ENCODE results near the gene IFT25. TPM values are rescaled to one million over a fixed set of nuclear protein-coding genes. Genes with fewer than 3 reads are reported as not detected.

The IFT25 gene
- total and polyA plus RNA-seq, 2 of the 13 experiments (the other 11 are each of a cell fraction or from before 2014, with no cell fraction given) = 19.7 to 48.0 TPM

GRCh38 chr1:53945433-53946251 lies at the start of gene IFT25 (continued):
- TF ChIP-seq ZSCAN5A (CRISPR knock-in tag; IDR thresholded peaks at IDR 0.05; ENCODE audit: borderline replicate concordance) (no peak), TEAD2 (CRISPR knock-in tag; IDR thresholded peaks at IDR 0.05) (no peak), KDM5A (IDR thresholded peaks at IDR 0.05; ENCODE audit: borderline replicate concordance, low read length) (peak; percentile 75; the same call in 1 of the 2 replicates), ZNF883 (CRISPR knock-in tag; IDR thresholded peaks at IDR 0.05; ENCODE audit: not compliant biosample characterization) (no peak), BRCA1 (CRISPR knock-in tag; IDR thresholded peaks at IDR 0.05) (no peak), ZNF17 (CRISPR knock-in tag; IDR thresholded peaks at IDR 0.05) (no peak), YEATS4 (CRISPR knock-in tag; IDR thresholded peaks at IDR 0.05; ENCODE audit: borderline replicate concordance) (peak; percentile 88; the same call in 1 of the 2 replicates), ZNF780A (CRISPR knock-in tag; IDR thresholded peaks at IDR 0.05) (no peak), ZNF576 (CRISPR knock-in tag; IDR thresholded peaks at IDR 0.05) (0 out of 2 replicates have a peak, but pooled peaks have one; percentile 74), ZBTB42 (CRISPR knock-in tag; IDR thresholded peaks at IDR 0.05) (no peak), ZC3H13 (CRISPR knock-in tag; IDR thresholded peaks at IDR 0.05) (peak; percentile 69), BCL6 (CRISPR knock-in tag; IDR thresholded peaks at IDR 0.05) (peak; percentile 36; the same call in 1 of the 2 replicates), IRF1 (CRISPR knock-in tag; IDR thresholded peaks at IDR 0.05; ENCODE audit: low read depth) (no peak), FOXP1 (IDR thresholded peaks at IDR 0.05) (no peak), FOXP1 (CRISPR knock-in tag; IDR thresholded peaks at IDR 0.05) (no peak), ZNF788 (CRISPR knock-in tag; IDR thresholded peaks at IDR 0.05; ENCODE audit: borderline replicate concordance) (peak; percentile 37; the same call in 1 of the 2 replicates), HNF1A (IDR thresholded peaks at IDR 0.05; ENCODE audit: low read depth) (no peak), HNF1A (CRISPR knock-in tag; IDR thresholded peaks at IDR 0.05; ENCODE audit: borderline replicate concordance) (peak; percentile 11; the same call in 1 of the 2 replicates), ETS1 (CRISPR knock-in tag; IDR thresholded peaks at IDR 0.05) (no peak), XRCC5 (optimal IDR thresholded peaks at IDR 0.05; ENCODE audit: low read length) (no peak)

All from HepG2 (cell line).